HG02623 (cell line): ENCODE data around the gene PTPRN2.
"Not testable (repeated sequence)": the region's sequence is repeated elsewhere in the genome, so short reads cannot be mapped to it uniquely, and the experiment has no call there.

ENCODE experiments used
- ATAC-seq: cut with Tn5 transposase; IDR thresholded peaks from one replicate; pipeline ENCODE4 v1.9.1; 2021; ENCODE audit warnings: moderate library complexity; ENCODE audit not compliant: unreplicated experiment

The PTPRN2 gene

DNA sequence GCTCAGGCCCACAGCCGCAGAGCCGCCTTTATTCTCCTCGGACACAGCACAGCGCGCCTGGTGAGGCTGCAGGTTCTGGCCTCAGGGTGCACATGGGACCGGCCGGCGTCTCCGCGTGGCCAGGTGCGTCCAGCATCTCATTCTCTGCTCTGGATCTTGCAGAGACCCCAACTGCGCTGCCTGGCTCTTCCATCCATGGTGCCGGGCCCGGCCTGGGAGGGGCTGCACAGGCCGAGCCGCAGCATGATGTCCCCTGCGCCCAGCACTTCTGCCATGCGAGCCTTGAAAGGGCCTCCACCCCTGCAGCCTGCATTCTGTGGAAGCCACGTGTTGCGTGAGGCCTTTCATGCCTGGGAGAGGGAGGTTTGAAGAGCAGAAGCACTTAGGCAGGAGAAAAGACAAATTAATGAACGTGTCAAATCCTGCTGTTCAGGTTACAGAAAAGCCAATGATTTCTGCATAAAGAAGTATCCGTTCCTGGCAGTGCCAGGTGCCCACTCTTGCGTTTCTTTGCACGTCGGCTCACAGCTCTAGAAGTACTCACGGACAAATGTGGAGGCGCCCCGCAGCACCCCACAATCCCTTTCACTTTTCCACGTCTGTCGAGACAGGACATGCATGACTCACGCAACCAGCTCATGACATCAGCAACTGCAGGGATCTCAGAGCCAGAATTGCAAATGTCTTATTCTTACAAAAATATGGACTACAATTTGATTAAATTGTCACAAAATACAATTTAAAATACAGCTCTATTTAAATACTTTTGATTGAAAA, 679.4 kb downstream of the PTPRN2 start:
- ATAC-seq, result no peak

DNA sequence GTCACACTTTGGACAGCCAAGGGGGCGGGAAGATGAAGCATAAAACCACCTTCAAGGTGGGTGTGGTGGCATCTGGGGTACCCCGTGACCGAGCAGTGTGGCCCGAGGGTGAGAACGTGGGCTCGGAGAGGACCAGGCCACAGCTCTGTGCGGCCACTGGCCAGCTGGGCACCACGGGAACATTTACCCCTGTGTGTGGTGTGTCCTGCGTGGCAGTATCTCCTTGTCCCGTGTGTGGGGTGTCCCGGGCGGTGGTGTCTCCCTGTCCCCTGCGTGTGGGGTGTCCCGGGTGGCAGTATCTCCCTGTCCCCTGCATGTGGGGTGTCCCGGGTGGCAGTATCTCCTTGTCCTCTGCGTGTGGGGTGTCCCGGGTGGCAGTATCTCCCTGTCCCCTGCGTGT, 680.5 kb downstream of the PTPRN2 start:
- no peak for ATAC-seq

DNA sequence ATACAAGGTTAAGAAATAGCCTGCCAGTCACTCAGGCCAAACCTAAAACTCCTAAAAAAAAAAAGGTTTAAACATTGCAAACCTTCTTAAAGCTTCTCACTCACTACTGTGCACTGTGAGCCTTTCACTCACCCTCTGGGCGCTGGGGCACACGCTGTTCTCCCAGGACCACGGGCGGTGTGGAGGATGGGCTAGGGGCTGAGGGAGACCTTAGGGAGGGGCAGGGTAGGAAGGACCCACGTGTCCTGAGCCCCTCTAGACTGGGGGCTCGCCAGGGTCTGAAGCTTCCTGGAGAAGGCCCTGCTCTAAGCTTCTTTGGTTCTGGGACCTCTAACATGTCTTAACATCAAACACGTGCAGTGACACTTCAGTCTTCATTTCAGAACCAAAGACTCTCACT, 681.0 kb downstream of the PTPRN2 start:
- ATAC-seq, result no peak

DNA sequence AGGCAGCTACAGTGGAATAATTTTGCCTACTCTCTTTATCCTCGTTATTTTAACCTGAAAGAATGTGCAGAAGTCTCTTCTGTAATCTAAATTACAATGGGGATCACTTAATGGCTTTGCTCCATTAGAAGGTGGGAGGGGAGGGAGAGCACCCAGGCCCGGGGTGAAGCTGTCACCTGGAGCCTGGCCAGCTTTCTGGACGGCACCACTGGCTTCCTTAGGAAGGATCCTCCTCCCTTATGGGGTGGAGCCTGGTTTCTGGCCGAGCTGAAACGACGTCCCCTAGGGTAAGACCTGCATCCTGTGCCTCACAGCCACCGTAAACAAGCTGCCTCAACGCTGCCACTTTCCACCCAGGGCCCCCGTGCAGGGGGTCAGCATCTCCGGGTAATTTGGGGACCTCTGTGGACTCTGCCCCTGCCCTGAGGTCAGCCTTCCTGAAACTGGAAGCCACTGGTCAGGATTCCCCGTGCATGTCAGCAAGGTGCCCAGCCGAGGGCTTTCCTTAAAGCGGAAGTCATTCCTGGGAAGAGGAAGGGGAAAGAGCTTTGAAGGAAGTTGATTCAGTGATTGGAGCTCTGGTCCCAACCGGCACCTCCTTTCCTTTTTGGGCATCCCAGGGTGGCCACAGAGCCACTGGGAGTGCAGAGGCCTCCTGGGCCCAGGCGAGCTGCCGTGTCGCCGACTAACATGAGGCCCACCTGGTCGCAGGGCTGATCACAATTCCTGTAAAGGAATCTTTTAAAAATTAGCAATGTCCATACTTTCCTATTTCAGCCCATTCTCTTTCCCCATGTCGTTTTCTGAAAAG, 681.8 kb downstream of the PTPRN2 start:
- ATAC-seq, result no peak

DNA sequence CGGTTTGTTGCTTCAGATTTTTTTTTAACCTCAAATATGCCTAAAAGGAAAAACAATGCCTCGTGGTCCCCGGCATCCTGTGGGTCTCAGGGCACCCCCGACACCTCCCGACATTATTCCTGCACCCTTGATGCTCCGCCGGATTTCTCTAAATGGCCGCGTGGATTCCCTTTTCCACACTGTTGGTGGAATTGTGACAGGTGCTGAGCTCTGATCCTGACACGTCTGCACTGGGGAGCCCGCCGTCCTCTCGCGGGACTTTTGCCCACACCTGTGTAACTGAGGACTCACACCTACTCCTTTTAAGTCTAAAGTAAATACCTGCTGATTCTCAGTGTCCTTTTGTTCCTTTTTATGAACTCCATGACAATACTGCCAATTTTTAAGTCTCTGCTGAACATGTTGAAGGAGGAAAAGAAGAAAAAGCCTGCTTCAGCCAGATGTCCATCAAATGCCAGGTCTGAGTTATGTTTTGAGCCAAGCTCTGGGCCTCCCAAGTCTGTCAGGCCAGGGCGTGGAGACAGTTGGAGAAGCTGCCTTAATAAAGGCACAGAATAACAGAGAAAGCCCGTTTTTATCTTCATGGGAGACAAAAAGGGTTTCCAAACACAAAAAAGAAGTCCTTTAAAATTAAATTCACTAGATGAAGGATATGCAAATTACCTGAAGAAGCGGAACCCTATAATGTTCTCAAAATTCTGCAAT, 682.6 kb downstream of the PTPRN2 start:
- ATAC-seq, result no peak

DNA sequence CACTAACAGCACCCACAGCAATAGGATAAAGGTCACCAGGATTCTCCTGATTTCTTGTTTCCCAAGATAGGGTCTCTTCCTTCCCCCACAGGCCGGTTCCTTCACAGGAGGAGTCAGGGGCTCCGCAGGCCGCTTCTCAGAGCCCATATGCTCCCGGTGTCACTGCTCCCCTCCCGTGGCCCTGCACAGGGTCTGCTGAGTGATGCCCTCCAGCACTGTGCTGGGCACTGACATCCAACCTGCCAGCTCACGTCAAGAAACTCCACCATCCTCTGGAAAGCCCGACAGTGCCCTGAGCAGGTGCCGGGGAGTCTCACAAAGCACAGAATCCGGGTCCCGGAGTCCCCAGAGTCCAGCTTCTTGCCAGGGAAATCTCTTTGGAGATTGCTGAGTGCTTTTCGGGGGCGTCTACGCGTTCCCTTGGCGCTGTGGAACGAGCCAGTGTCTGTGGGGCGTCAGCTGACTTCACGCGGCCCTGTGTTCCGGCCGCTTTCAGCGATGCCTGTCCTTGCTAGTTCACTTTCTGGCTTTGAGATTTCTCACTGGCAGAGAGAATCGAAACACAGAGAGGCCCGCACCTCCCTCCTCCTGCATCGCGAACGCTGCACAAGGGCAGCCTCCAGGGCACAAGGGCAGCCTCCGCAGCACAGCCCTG, 683.3 kb downstream of the PTPRN2 start:
- ATAC-seq, result no peak

DNA sequence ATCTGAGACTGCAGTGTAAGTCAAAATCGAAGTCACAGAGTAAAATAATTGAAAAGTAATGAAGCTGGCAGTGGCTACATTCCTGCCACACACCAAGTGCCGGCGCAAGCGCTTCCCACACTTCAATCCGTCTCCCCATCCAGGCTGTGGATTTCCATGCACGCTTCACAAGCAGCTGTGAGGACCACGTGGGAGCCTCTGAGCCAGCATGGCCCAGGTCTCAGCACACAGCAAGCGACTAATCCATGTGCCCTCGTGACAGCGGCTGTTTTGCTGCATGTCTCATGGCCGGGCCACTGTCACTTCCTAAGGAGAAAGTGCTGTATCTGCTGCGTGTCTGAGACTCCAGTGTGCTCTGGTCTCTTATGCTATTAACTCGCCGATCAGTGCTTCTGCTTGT, 683.9 kb downstream of the PTPRN2 start:
- no peak for ATAC-seq

DNA sequence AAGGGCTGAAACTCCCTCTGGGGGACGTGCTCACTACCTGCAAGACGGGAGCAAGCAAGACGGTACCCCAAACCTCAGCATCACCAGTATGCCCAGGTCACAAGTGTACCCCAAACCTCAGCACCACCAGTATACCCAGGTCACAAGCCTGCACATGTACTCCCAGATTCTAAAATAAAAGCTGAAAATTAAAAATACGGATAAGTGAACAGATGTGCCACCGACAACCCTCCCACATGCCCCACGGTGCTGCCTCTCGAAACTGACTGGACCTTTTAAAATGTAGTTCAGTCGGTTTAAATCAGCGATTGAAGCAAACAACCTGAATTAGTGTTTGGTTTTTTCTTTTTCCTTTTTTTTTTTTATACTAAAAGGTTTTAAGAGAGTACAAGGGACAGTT, 684.3 kb downstream of the PTPRN2 start:
- no peak for ATAC-seq

DNA sequence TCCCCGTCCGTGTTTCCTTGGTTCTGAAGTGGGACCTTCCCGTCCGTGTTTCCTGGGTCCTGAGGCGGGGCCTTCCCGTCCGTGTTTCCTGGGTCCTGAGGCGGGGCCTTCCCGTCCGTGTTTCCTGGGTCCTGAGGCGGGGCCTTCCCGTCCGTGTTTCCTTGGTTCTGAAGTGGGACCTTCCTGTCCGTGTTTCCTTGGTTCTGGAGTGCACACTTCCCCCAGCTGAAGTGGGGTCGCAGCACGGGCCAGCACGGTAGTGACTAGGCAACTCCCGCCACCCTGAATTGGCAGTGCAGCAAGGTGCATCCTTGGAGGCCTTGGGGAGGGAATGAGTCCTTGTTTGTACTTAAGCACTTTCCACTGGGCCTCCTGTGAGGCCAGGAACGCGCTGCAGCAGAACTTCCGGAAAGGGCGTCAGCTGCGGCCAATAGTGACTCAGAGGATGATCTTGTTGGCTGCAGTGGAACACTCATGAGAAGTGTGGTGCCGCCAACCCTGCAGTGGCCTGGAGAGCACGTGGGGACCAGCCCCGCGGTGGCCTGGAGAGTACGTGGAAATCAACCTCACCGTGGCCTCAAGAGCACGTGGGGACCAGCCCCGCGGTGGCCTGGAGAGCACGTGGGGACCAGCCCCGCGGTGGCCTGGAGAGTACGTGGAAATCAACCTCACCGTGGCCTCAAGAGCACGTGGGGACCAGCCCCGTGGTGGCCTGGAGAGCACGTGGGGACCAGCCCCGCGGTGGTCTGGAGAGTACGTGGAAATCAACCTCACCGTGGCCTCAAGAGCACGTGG, 685.6 kb downstream of the PTPRN2 start:
- not testable (repeated sequence) for ATAC-seq

DNA sequence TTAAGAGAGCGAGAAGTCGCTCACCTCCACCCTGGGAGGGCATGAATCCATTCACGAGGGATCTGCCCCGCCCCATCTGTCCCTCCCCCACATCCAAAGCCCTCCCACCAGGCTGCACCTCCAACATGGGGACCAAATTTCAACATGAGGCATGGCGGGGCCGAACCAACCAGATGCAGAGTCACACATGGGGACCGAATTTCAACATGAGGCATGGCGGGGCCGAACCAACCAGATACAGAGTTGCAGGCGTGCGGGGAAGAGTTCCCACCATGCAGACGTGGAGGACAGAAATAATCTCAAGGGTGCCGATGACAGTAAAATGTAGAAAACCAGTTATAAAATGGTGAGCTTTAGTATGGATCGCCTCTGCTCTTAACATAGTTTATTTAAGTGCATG, 686.5 kb downstream of the PTPRN2 start:
- no peak for ATAC-seq

DNA sequence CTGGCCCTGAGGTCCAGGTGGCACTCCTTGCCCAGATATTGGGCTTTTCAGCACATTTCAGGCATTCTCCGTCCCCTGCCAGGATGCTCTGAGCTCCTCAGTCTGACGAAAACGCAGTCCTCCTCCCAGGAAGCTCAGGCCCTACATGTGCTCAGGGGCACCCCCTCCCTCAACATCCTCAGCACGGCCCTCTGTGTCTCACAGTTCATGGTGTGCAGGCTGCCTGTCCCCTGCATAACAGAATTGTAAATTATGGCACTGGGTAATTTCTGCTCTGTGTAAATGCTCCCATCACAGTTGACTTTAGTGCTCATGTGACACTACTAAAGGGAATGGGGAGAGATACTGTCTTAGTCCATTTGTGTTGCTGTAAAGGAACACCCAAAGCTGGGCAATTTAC, 687.1 kb downstream of the PTPRN2 start:
- ATAC-seq, result no peak

DNA sequence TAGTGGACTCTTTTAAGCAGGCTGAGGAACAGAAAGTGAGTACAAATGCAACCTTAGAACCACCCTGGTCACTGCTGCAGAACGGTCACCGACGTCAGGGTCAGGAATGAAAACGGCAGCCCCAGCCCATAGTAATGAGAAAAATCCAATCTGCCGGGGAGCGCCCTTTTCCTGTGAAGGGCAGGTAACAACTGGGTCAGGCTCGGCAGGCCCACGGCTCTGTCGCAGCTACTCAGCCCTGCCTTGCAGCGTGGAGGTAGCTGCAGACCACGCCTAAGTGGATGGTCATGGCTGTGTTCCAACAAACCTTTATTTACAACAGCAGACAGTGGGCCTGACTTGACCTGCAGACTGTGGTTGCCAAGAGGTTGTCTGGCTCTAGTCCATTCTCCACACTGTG, 687.6 kb downstream of the PTPRN2 start:
- no peak for ATAC-seq

DNA sequence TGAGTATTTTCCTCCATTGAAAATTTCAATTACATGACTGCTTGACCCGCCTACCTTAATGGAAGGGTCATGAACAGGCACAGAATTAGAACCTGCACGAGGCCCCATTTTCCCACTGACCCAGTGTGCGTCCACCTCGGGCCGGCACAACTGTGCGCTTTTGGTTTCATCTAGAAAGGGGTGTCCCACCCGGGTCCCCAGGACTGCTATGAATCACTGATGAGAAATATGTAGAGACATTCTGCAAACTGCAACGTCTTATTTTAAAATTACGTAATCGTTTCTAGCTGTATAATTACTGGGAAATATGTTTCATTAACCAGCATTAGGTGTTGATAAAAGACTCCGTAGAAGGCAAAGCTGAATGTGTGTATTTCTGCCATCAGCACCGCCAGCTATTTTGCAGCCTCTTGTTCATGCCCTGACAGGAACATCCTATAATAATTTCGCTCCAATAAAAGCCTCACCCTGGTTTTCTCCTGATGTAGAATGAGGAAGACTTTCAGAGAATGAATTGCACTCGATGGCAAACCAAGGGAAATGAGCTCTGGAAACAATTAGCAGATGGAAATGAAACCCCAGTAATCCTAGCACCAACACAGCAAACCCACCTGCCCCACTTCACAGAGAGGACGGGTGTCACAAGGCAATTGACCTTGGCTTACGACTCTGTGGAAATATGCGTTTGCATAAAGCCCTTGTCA, 688.7 kb downstream of the PTPRN2 start:
- ATAC-seq, result no peak

DNA sequence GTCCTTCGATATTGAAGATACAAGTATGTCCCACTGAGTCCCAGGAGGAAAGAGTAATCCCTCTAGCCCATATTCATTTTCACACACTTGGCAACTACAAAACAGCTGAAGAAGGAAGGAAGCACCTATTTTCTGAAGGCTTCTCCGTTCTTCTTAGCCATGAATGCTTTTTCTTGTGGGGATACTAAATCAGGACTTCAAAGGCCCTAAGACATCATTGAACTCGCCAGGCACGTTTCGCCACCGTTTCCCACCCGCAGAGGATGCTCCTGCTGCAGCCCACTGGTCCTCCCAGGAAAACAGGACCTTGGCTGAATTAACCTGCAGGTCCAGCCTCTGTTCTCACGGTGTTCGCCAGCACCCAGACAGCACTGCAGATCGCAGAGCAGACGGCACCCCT, 689.4 kb downstream of the PTPRN2 start:
- ATAC-seq, result no peak

DNA sequence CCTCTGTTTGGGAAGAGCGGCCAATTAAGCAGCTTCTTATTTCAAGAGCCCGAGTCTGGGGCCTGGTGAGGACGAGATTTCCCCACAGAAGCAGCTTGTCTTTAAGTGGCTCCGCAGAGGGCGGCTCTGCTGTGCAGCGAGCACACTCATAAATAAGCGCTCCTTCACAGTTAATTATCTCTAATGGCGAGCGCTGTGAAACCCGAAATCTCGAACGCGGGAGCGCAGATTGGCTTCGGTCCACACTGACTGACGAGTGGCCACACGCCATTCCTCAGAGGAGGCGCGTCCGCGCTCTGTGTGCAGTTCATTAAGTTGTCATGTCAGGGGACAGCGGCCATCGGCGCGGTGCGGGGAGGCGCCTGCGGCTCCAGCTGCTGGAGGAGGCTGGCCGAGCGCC, 689.9 kb downstream of the PTPRN2 start:
- no peak for ATAC-seq

DNA sequence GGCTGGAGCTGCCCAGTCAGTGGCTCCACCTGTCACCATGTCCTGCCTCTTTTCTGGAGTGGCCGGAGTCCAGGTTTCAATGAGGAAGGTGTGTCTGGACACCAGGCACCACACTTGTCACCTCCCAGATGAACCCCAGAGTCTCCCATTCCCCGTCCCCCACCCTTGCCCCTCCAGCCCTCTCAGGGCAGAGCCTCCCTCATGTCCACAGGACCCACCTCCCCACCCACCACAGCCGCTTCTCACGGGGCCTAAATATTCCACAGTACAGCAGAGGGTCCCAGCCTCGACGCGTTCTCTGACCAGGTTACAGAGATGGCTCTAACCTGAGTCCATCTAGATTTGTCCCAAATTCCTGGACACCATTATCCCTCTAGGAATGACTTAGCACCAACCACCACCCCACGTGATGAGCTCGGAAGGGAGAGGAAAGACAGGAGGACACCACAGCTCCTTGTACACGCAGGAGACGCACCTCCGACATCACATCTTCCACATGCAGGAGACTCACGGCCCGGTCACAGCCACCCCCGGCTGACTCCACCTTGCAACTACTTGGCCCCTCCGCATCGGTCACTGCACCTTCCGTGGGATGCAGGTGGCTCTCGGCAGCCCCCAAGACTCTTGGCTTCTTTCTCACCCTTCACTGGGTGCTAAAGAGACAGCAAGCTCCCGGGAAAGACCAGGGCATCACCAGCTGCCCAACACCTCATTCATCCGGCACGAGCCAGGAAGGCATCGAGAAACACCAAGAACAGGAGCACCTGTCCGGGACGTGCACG, 690.7 kb downstream of the PTPRN2 start:
- no peak for ATAC-seq

DNA sequence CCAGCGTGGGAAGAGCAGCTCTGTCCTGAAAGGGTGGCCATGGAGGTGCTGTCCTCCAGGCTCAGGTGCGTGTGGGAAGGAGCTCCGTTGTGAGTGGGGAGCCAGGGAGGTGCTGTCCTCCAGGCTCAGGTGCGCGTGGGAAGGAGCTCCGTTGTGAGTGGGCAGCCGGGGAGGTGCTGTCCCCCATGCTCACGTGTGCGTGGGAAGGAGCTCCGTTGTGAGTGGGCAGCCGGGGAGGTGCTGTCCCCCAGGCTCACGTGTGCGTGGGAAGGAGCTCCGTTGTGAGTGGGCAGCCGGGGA, 691.3 kb downstream of the PTPRN2 start:
- ATAC-seq, result not testable (repeated sequence)

DNA sequence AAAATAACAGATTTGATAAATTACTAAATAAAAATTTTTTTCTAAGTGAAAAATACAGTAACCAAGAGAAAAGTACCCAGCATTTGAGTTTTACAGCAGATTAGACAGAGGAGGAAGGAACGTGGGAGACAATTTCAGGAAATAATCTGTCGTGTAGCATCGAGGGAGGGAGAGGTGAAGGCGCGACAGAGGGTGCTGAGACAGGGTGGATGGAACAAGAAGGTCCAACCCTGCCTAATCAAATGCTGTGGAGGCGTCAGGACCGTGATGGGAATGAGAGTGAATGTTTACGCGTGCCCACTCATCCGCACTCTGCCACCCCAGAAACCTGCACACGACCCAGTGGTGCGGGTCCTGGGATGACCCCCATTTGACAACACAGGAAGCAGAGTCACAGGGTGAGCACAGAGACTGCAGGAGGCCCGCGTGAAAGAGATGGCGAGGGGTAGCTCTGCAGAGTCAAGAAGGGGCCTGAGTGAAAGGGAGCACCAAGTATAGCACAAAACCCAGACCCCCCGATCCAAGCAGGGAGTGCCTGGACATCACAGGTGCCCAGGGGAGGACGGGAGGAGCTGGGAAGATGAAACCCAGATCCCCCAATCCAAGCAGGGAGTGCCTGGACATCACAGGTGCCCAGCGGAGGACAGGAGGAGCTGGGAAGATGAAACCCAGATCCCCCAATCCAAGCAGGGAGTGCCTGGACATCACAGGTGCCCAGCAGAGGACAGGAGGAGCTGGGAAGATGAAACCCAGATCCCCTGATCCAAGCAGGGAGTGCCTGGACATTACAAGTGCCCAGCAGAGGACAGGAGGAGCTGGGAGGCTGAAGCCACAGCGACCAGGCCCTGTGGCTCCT, 691.9 kb downstream of the PTPRN2 start:
- ATAC-seq, result no peak
